Heart left ventricle (tissue), 16 donors: ENCODE data around the gene DOCK1. TPM values are rescaled to one million over a fixed set of nuclear protein-coding genes. Genes with fewer than 3 reads are reported as not detected.

ENCODE experiments used
- ATAC-seq, 4 donors: fragments of 200-7000 bp; cut with Tn5 transposase; one replicate each; pipeline ENCODE4 v1.9.1; 2020 to 2022; ENCODE audit warnings: moderate library complexity in 4 of 4, mild to moderate bottlenecking in 3 of 4, moderate number of reproducible peaks in 1 of 4
- DNase-seq, 5 donors: peaks; one replicate each; pipeline ENCODE4 v3.0.0-alpha.2; 2020
- H3K27ac ChIP-seq, 12 donors: fragments of 200-600 bp; sonication (generic) in 4 of 12; one replicate each; pipeline versions ENCODE4 v1.5.0 to v1.8.0; 2016 to 2022; ENCODE audit warnings: mild to moderate bottlenecking in 2 of 12
- H3K27me3 ChIP-seq, 9 donors: fragments of 200-600 bp; sonication (generic) in 2 of 9; one replicate each; pipeline versions ENCODE4 v1.5.1 to v1.8.0; 2016 to 2022; ENCODE audit warnings: mild to moderate bottlenecking in 3 of 9
- H3K36me3 ChIP-seq, 9 donors: fragments of 200-600 bp; sonication (generic) in 2 of 9; one replicate each; pipeline versions ENCODE4 v1.5.0 to v1.8.0; 2018 to 2022; ENCODE audit warnings: mild to moderate bottlenecking in 2 of 9
- H3K4me1 ChIP-seq, 12 donors: fragments of 200-600 bp; sonication (generic) in 4 of 12; one replicate each; pipeline versions ENCODE4 v1.5.0 to v1.8.0; 2016 to 2022; ENCODE audit warnings: mild to moderate bottlenecking in 3 of 12
- H3K4me3 ChIP-seq, 12 donors: fragments of 200-600 bp; sonication (generic) in 4 of 12; one replicate each; pipeline versions ENCODE4 v1.5.0 to v1.8.0; 2017 to 2022; ENCODE audit warnings: mild to moderate bottlenecking in 9 of 12, moderate library complexity in 4 of 12
- H3K9me3 ChIP-seq, 12 donors: fragments of 200-600 bp; sonication (generic) in 4 of 12; one replicate each; pipeline versions ENCODE4 v1.5.0 to v1.8.0; 2016 to 2022; ENCODE audit warnings: mild to moderate bottlenecking in 1 of 12
- POLR2A ChIP-seq, 2 donors: fragments of 450-650 bp; IDR thresholded peaks; one replicate each; pipeline ENCODE4 v1.6.1; 2017; ENCODE audit warnings: antibody characterized with exemption in 2 of 2, mild to moderate bottlenecking in 2 of 2, moderate library complexity in 2 of 2
- WGBS, 4 donors: extraction: QIAGEN DNeasy Blood & Tissue Kit in 2 of 4; methylation state at CpG; one replicate each; pipeline versions ENCODE4 v1.1.5 to v1.1.7; 2013 to 2018; 5-methylcytosine and 5-hydroxymethylcytosine counted together
- intact Hi-C, 10 donors: fragments of 100-400 bp; cut with DNase I; formaldehyde crosslinking; loops; one replicate each; pipeline versions ENCODE4 v1.11.1 to v1.14.2; 2022
- polyA plus RNA-seq, 2 donors: library from polyadenylated mRNA; stranded (reverse); fragments of 200-250 nt; gene quantifications; one replicate each; pipeline ENCODE4 v1.2.3, GENCODE V29; 2013
- total RNA-seq, 9 donors: library from RNA; depleted of rRNA in 2 of 9; stranded (reverse); fragments of >200 nt in 2 of 9; fragmentation: NEBNext Ultra II Directional in 3 of 9; extraction: Animal tissue kit (Norgen Biotek cat#: 25700) in 3 of 9; gene quantifications; one replicate each; pipeline versions ENCODE4 v1.1.0 to v1.2.4, GENCODE V29; 2016 to 2023
- TF ChIP-seq, protein P1 (sequence below), 12 donors: fragments of 200-600 bp; sonication (generic) in 4 of 12; IDR thresholded peaks; one replicate each; pipeline versions ENCODE4 v1.5.0 to v1.8.0; 2018 to 2022; ENCODE audit warnings: antibody characterized with exemption in 12 of 12, mild to moderate bottlenecking in 5 of 12
- donor health status: ischemic (EF 13 %, LVEDD 7.1; RV severe dilation, severe dysfunction).
- donor health status: healthy with polysubstance abuse.
- donor health status: DM: no; HTN: yes; CAD: no.
- donor health status: DM: no; HTN: no; CAD: no.
- donor health status: ischemic (EF 25% LVEDD 6.9; RV normal size, moderate dysfunction).
- donor health status: ischemic (EF 25% LVEDD 5.7; RV mildly dilated, moderate dysfunction).
- donor health status: healthy.
- donor health status: DM: yes; HTN: yes; CAD: no.
- donor health status: ischemic (EF 35%, LVEDD 5.7; RV mildly dilated, moderate dysfunction).
- donor health status: nonischemic (EF 11% LVEDD 7.7; RV severe dilation, severe dysfunction).
- donor health status: DM: yes; HTN: yes; CAD: no.
- donor health status: PGD.
- donor health status: ischemic (EF 29% LVEDD 5.4; RV normal size, mild dysfunction).
- donor health status: nonischemic (EF 23%, LVEDD 6.1; RV moderate dilation, normal function).

Gene DOCK1
- total and polyA plus RNA-seq, 11 donors = 5.0 to 31.6 (median 18.6) TPM

DNA sequence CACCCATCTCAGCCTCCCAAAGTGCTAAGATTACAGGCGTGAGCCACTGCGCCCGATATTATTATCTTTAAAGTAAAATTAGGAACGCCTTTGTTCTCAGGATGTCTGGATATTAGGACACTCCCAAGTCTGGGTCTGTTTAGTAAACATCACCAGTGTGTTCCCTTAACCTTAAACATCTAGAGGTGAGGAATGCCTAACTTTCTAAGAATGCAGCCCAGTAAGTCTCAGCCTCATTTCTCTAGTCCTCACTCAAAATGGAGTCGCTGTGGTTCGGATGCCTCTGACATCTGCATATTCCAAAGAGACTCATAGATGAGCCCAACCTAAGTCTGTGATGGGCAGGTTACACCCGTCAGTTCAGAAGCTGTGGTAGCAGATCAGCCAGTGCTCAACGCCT, 295.4 kb downstream of the DOCK1 start:
- intact Hi-C loops = no loop called here
- no peak overlapping the region for H3K4me3 ChIP-seq
- H3K27me3 ChIP-seq = peaks cover 0 to 9% (median 0%) of the 10 kb centered on the region in 9 donors
- no peak overlapping the region for H3K27ac ChIP-seq
- ATAC-seq = no peak
- WGBS, 4 donors = 96 to 99% (median 97%) methylated on average over 8 of the region's 8 CpGs
- peaks cover 0 to 10% (median 0%) of the 10 kb centered on the region in 9 donors for H3K36me3 ChIP-seq
- DNase-seq = no peak
- no peak for TF ChIP-seq POLR2A (IDR thresholded peaks at IDR 0.05)
- TF ChIP-seq, protein P1, sequence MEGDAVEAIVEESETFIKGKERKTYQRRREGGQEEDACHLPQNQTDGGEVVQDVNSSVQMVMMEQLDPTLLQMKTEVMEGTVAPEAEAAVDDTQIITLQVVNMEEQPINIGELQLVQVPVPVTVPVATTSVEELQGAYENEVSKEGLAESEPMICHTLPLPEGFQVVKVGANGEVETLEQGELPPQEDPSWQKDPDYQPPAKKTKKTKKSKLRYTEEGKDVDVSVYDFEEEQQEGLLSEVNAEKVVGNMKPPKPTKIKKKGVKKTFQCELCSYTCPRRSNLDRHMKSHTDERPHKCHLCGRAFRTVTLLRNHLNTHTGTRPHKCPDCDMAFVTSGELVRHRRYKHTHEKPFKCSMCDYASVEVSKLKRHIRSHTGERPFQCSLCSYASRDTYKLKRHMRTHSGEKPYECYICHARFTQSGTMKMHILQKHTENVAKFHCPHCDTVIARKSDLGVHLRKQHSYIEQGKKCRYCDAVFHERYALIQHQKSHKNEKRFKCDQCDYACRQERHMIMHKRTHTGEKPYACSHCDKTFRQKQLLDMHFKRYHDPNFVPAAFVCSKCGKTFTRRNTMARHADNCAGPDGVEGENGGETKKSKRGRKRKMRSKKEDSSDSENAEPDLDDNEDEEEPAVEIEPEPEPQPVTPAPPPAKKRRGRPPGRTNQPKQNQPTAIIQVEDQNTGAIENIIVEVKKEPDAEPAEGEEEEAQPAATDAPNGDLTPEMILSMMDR (IDR thresholded peaks at IDR 0.05) = no peak
- H3K4me1 ChIP-seq = peaks cover 0 to 16% (median 4%) of the 10 kb centered on the region in 12 donors
- H3K9me3 ChIP-seq = no peaks in the 10 kb centered on the region

DNA sequence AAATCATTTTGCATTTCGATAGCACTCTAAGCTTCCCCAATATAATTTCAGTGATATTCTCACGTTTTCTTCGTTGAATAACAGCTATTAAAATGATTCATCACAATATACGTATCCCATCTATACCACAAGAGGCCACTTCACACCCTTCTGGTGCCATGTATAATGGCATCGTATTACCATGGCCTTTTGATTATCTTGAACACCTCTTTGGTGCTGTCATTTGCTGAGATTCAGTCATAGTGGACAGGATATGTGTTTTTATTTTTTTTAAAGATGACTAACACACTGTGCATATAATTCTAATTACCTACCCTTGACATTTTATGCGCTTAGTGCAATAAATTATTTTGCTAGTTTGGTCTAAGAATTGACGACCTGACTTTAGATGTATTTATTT, 297.8 kb downstream of the DOCK1 start:
- 94 to 97% (median 94%) methylated on average over 7 of the region's 7 CpGs for WGBS, 4 donors

DNA sequence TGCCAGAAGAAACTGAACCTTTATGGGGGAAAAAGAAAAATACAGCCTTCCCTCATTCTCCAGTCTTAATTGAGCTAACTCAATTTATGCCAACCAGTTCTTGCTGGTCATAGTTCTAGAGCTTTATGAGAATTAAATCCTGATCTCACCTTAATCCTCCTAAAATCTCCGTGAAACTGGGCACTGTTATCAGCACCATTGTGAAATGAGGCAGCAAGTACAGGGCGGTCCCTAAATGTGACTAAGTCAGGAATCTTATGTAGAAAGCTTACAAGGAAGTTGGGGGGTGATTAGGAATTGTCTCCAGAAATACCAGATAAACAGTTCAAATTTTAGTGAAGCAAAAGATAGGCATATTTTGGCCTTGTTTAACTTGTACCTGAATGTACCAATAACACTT, 301.9 kb downstream of the DOCK1 start:
- no peaks in the 10 kb centered on the region for H3K27me3 ChIP-seq
- H3K4me1 ChIP-seq = peaks cover 0 to 3% (median 0%) of the 10 kb centered on the region in 12 donors
- TF ChIP-seq, protein P1 (IDR thresholded peaks at IDR 0.05) = no peak
- no peak for TF ChIP-seq POLR2A (IDR thresholded peaks at IDR 0.05)
- H3K9me3 ChIP-seq = no peaks in the 10 kb centered on the region
- H3K4me3 ChIP-seq = no peak overlapping the region
- H3K36me3 ChIP-seq = peaks cover 0 to 13% (median 0%) of the 10 kb centered on the region in 9 donors
- no peak overlapping the region for H3K27ac ChIP-seq
- WGBS, 4 donors = 89 to 94% (median 91%) methylated on average over 2 of the region's 2 CpGs
- no peak for DNase-seq
- intact Hi-C loops = no loop called here
- no peak for ATAC-seq

More for the DNA sequence above, 297.8 kb downstream of the DOCK1 start:
- H3K27ac ChIP-seq = no peak overlapping the region
- H3K4me1 ChIP-seq = no peaks in the 10 kb centered on the region
- H3K9me3 ChIP-seq = no peaks in the 10 kb centered on the region
- intact Hi-C loops = no loop called here
- ATAC-seq (no peak), DNase-seq (no peak)
- TF ChIP-seq, protein P1 (IDR thresholded peaks at IDR 0.05) = no peak
- TF ChIP-seq POLR2A (IDR thresholded peaks at IDR 0.05) = no peak
- no peak overlapping the region for H3K4me3 ChIP-seq
- H3K27me3 ChIP-seq = no peaks in the 10 kb centered on the region
- peaks cover 0 to 10% (median 0%) of the 10 kb centered on the region in 9 donors for H3K36me3 ChIP-seq

DNA sequence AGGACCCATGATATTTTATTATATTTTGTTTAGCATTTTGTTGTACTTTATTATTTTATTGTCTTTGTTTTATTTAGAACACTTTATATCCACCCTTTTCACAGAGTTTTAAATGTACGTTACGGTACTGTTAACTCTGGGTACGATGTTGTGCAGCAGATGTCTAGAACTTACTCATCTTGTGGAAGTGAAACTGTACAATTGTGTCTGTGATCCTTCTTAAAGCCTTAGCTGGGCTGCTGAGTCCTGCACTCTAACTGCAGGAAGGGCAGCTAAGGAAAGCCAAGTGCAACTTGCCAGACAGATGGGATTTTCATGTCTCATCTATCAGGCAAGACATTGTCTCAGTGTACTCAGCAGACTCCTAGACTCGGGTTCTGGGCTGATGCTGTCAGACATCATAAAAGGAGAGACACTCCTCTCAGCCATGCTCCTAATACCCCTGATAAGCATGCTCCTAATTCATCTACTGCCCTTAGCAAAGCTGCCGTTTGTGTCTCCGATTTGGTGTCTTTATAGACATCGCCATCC, 305.8 kb downstream of the DOCK1 start:
- H3K4me3 ChIP-seq = no peak overlapping the region
- H3K27ac ChIP-seq = no peak overlapping the region
- 83 to 91% (median 84%) methylated on average over 6 to 7 of the region's 7 CpGs for WGBS, 4 donors
- no peaks in the 10 kb centered on the region for H3K9me3 ChIP-seq
- peaks cover 0 to 3% (median 0%) of the 10 kb centered on the region in 12 donors for H3K4me1 ChIP-seq
- ATAC-seq = no peak
- no peaks in the 10 kb centered on the region for H3K27me3 ChIP-seq
- TF ChIP-seq, protein P1 (IDR thresholded peaks at IDR 0.05) = no peak
- no peak for TF ChIP-seq POLR2A (IDR thresholded peaks at IDR 0.05)
- DNase-seq = no peak
- intact Hi-C loops = no loop called here
- peaks cover 0 to 6% (median 0%) of the 10 kb centered on the region in 9 donors for H3K36me3 ChIP-seq
